Measurements from ENCODE around the gene LSAMP. TPM values are rescaled to one million over a fixed set of nuclear protein-coding genes. Genes with fewer than 3 reads are reported as not detected.

The LSAMP gene
- 5.5 and 6.6 TPM in 2 replicates for polyA plus RNA-seq (2012; rRNA removed)
- 4.5 and 6.5 TPM in 2 replicates for polyA plus RNA-seq (2012; cell fraction: cytosol; rRNA removed)
- 9.9 TPM in 2 replicates for polyA plus RNA-seq (2012; cell fraction: nucleus; rRNA removed)

DNA sequence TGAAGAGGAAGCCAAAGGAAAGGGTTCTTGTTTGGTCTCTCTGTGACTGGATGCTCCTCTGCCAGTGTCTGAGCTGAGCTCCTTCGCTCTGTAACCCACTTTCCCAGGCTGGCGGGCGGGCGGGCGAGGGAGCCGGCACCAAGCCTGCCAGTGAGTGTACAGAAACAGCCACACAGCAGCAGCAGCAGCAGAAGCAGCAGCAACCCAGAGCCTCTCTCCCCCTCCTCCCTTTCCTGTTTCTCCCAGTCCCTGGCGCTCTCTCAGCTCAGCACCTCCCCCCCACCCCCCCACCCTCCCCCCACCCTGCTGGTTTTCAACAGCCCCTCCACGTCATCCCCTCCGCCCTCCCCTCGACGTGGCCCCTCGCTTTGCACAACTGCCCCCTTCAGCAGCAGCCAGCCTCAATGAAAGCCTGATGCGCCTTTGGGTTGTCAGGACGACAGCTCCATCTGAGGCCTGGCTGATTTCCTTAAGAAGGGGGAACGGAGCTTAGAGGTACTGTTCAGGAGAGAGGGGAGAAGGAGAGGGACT is at the start of gene LSAMP:
TSS of gene LSAMP (minus strand) at position 177 of the 531 bp plus-strand sequence.
- CTCF ChIA-PET, result interaction anchor here (0.6 kb wide), 1 partner anchor 18 kb away, joined by 3 read pairs; no protein-coding TSS in a partner anchor
- H3K9me2 ChIP-seq, result no peaks in the 10 kb centered on the region
- no peaks in the 10 kb centered on the region for H3K27me3 ChIP-seq (ENCODE audit: insufficient read depth)
- peak within 1 kb of the TSS; percentile 35 to 72; a peak in 2 of 4 replicates for H3K27ac ChIP-seq (ENCODE audit: low read depth in 2 of 2, low read length in 1 of 2)
- H3K9me3 ChIP-seq, result no peaks in the 10 kb centered on the region
- H3K4me1 ChIP-seq (ENCODE audit: control insufficient read depth in 1 of 2, insufficient read depth in 2 of 2, low read depth in 1 of 2, low read length in 1 of 2), result peaks cover 5 to 13% of the 10 kb centered on the region in 2 experiments; a peak in 3 of 4 replicates
- WGBS (ENCODE audit: low lambda C conversion rate), result 13% methylated on average over 13 of the region's 15 CpGs
- peak within 1 kb of the TSS; percentile 42; the same call in 1 of the 2 replicates for H3K9ac ChIP-seq
- TF ChIP-seq RAD21 (IDR thresholded peaks at IDR 0.05; ENCODE audit: low read length) (0 out of 2 replicates have a peak, but pooled peaks have one; percentile 3), RCOR1 (IDR thresholded peaks at IDR 0.05; ENCODE audit: low read length) (no peak)
- DNase-seq, result peak; percentile 76
- H3K79me2 ChIP-seq (ENCODE audit: insufficient read depth), result no peaks in the 10 kb centered on the region
- H4K20me1 ChIP-seq (ENCODE audit: insufficient read depth), result no peaks in the 10 kb centered on the region
- H2AFZ ChIP-seq (ENCODE audit: low read depth), result peak within 1 kb of the TSS; percentile 98
- H3K36me3 ChIP-seq (replicated peaks in 1 of 2; ENCODE audit: control insufficient read depth in 1 of 2, insufficient read depth in 2 of 2, low read length in 1 of 2), result no peaks in the 10 kb centered on the region
- POLR2A ChIA-PET, result no interaction called here
- peaks cover 3% of the 10 kb centered on the region for H3F3A ChIP-seq (replicated peaks; ENCODE audit: insufficient read depth)
- peak within 1 kb of the TSS; percentile 54 to 63 for H3K4me3 ChIP-seq (ENCODE audit: low read depth in 2 of 2, low read length in 1 of 2)
- H3K4me2 ChIP-seq, result peak within 1 kb of the TSS; percentile 84

DNA sequence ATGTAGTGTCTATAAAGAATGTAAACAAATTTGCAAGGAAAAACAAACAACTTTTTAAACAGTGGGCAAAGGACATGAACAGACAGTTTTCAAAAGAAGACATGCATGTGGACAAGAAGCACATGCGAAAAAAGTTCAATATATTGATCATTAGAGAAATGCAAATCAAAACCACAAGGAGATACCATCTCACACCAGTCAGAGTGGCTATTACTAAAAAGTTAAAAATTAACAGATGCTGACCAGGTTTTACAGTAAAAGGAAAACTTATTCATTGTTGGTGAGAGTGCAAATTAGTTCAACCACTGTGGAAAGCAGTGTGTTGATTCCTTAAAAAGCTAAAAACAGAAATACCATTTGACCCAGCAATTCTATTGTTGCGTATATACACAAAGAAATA is 47.1 kb upstream of the LSAMP start:
- POLR2A ChIA-PET, result no interaction called here
- H3F3A ChIP-seq (replicated peaks; ENCODE audit: insufficient read depth), result no peaks in the 10 kb centered on the region
- no peak for DNase-seq
- no peaks in the 10 kb centered on the region for H3K9me2 ChIP-seq
- CTCF ChIA-PET, result no interaction called here
- H2AFZ ChIP-seq (ENCODE audit: low read depth), result no peak overlapping the region
- no peaks in the 10 kb centered on the region for H4K20me1 ChIP-seq (ENCODE audit: insufficient read depth)
- WGBS (ENCODE audit: low lambda C conversion rate), result 42% methylated on average over 2 of the region's 2 CpGs
- TF ChIP-seq, protein P1, sequence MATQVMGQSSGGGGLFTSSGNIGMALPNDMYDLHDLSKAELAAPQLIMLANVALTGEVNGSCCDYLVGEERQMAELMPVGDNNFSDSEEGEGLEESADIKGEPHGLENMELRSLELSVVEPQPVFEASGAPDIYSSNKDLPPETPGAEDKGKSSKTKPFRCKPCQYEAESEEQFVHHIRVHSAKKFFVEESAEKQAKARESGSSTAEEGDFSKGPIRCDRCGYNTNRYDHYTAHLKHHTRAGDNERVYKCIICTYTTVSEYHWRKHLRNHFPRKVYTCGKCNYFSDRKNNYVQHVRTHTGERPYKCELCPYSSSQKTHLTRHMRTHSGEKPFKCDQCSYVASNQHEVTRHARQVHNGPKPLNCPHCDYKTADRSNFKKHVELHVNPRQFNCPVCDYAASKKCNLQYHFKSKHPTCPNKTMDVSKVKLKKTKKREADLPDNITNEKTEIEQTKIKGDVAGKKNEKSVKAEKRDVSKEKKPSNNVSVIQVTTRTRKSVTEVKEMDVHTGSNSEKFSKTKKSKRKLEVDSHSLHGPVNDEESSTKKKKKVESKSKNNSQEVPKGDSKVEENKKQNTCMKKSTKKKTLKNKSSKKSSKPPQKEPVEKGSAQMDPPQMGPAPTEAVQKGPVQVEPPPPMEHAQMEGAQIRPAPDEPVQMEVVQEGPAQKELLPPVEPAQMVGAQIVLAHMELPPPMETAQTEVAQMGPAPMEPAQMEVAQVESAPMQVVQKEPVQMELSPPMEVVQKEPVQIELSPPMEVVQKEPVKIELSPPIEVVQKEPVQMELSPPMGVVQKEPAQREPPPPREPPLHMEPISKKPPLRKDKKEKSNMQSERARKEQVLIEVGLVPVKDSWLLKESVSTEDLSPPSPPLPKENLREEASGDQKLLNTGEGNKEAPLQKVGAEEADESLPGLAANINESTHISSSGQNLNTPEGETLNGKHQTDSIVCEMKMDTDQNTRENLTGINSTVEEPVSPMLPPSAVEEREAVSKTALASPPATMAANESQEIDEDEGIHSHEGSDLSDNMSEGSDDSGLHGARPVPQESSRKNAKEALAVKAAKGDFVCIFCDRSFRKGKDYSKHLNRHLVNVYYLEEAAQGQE (IDR thresholded peaks at IDR 0.05; ENCODE audit: low read depth, low read length), result no peak
- TF ChIP-seq YY1 (IDR thresholded peaks at IDR 0.05; ENCODE audit: low read depth), result no peak
- TF ChIP-seq RFX5 (IDR thresholded peaks at IDR 0.05; ENCODE audit: low read length), result no peak
- no peak for TF ChIP-seq SIN3A (IDR thresholded peaks at IDR 0.05; ENCODE audit: borderline replicate concordance, low read depth, low read length)
- TF ChIP-seq MXI1 (IDR thresholded peaks at IDR 0.05; ENCODE audit: low read depth, low read length), result no peak
- TF ChIP-seq, protein P2, sequence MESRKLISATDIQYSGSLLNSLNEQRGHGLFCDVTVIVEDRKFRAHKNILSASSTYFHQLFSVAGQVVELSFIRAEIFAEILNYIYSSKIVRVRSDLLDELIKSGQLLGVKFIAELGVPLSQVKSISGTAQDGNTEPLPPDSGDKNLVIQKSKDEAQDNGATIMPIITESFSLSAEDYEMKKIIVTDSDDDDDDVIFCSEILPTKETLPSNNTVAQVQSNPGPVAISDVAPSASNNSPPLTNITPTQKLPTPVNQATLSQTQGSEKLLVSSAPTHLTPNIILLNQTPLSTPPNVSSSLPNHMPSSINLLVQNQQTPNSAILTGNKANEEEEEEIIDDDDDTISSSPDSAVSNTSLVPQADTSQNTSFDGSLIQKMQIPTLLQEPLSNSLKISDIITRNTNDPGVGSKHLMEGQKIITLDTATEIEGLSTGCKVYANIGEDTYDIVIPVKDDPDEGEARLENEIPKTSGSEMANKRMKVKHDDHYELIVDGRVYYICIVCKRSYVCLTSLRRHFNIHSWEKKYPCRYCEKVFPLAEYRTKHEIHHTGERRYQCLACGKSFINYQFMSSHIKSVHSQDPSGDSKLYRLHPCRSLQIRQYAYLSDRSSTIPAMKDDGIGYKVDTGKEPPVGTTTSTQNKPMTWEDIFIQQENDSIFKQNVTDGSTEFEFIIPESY (IDR thresholded peaks at IDR 0.05; ENCODE audit: borderline replicate concordance, low read depth), result no peak
- TF ChIP-seq RAD21 (IDR thresholded peaks at IDR 0.05; ENCODE audit: low read length), result no peak
- TF ChIP-seq TCF12 (IDR thresholded peaks at IDR 0.05), result no peak
- TF ChIP-seq RXRA (IDR thresholded peaks at IDR 0.05; ENCODE audit: borderline replicate concordance, low read depth), result no peak
- TF ChIP-seq EP300 (IDR thresholded peaks at IDR 0.05; ENCODE audit: borderline replicate concordance in 1 of 2, low read depth in 1 of 2, low read length in 1 of 2), result no peak
- TF ChIP-seq MEF2A (IDR thresholded peaks at IDR 0.05; ENCODE audit: borderline replicate concordance, low read depth), result no peak
- TF ChIP-seq FOSL2 (IDR thresholded peaks at IDR 0.05; ENCODE audit: borderline replicate concordance, low read depth), result no peak
- TF ChIP-seq, protein P3, sequence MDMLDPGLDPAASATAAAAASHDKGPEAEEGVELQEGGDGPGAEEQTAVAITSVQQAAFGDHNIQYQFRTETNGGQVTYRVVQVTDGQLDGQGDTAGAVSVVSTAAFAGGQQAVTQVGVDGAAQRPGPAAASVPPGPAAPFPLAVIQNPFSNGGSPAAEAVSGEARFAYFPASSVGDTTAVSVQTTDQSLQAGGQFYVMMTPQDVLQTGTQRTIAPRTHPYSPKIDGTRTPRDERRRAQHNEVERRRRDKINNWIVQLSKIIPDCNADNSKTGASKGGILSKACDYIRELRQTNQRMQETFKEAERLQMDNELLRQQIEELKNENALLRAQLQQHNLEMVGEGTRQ (IDR thresholded peaks at IDR 0.05; ENCODE audit: borderline replicate concordance, low read depth, low read length), result no peak
- TF ChIP-seq, protein P4, sequence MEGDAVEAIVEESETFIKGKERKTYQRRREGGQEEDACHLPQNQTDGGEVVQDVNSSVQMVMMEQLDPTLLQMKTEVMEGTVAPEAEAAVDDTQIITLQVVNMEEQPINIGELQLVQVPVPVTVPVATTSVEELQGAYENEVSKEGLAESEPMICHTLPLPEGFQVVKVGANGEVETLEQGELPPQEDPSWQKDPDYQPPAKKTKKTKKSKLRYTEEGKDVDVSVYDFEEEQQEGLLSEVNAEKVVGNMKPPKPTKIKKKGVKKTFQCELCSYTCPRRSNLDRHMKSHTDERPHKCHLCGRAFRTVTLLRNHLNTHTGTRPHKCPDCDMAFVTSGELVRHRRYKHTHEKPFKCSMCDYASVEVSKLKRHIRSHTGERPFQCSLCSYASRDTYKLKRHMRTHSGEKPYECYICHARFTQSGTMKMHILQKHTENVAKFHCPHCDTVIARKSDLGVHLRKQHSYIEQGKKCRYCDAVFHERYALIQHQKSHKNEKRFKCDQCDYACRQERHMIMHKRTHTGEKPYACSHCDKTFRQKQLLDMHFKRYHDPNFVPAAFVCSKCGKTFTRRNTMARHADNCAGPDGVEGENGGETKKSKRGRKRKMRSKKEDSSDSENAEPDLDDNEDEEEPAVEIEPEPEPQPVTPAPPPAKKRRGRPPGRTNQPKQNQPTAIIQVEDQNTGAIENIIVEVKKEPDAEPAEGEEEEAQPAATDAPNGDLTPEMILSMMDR (IDR thresholded peaks at IDR 0.05), result no peak
- TF ChIP-seq NRF1 (IDR thresholded peaks at IDR 0.05; ENCODE audit: low read depth, low read length), result no peak
- no peaks in the 10 kb centered on the region for H3K36me3 ChIP-seq (replicated peaks in 1 of 2; ENCODE audit: control insufficient read depth in 1 of 2, insufficient read depth in 2 of 2, low read length in 1 of 2)
- no peaks in the 10 kb centered on the region for H3K27me3 ChIP-seq (ENCODE audit: insufficient read depth)
- no peak overlapping the region for H3K9ac ChIP-seq
- H3K27ac ChIP-seq (ENCODE audit: low read depth in 2 of 2, low read length in 1 of 2), result no peak overlapping the region
- H3K9me3 ChIP-seq, result no peaks in the 10 kb centered on the region
- no peak overlapping the region for H3K4me2 ChIP-seq
- H3K4me1 ChIP-seq (ENCODE audit: control insufficient read depth in 1 of 2, insufficient read depth in 2 of 2, low read depth in 1 of 2, low read length in 1 of 2), result no peaks in the 10 kb centered on the region
- no peak overlapping the region for H3K4me3 ChIP-seq (ENCODE audit: low read depth in 2 of 2, low read length in 1 of 2)
- no peaks in the 10 kb centered on the region for H3K79me2 ChIP-seq (ENCODE audit: insufficient read depth)

Data from SK-N-SH (cell line).